Panc1 (cell line): Measurements from ENCODE around the gene SEPTIN5. TPM values are rescaled to one million over a fixed set of nuclear protein-coding genes. Genes with fewer than 3 reads are reported as not detected.
"Not testable (repeated sequence)": the region's sequence is repeated elsewhere in the genome, so short reads cannot be mapped to it uniquely, and the experiment has no call there.

ENCODE experiments used
- ATAC-seq: fragments of 200-7000 bp; cut with Tn5 transposase; 2 replicates; pipeline ENCODE4 v1.9.1; 2020; ENCODE audit warnings: mild to moderate bottlenecking, moderate library complexity
- BruUV-seq: library from RNA; stranded (reverse); fragments of 400-500 nt; replicated peaks from 2 replicates; lab custom pipeline; 2021; lab: Mats Ljungman, UMichigan
- CTCF ChIA-PET: fragments of 300-600 bp; sonication (Branson Sonifier 250); formaldehyde crosslinking; loops from one replicate; lab custom pipeline; 2022; ENCODE audit warnings: antibody characterized with exemption; lab: Charles Lee
- POLR2A ChIA-PET: fragments of 300-600 bp; sonication (Branson Sonifier 250); formaldehyde crosslinking; loops from one replicate; lab custom pipeline; 2022; ENCODE audit warnings: antibody characterized with exemption; lab: Charles Lee
- DNase-seq: peaks from one replicate; pipeline ENCODE4 v3.0.0-alpha.2; 2010; ENCODE audit warnings: low read depth, low spot score
- H3K27ac ChIP-seq: 2 replicates; pipeline ENCODE4 v1.5.1; 2011; ENCODE audit warnings: mild to moderate bottlenecking, low read length, inconsistent platforms
- H3K27me3 ChIP-seq: fragments of 200-500 bp; sonication (Bioruptor generic); 2 replicates; pipeline ENCODE4 v1.6.0; 2014; ENCODE audit warnings: low read length, inconsistent platforms; ENCODE audit not compliant: control insufficient read depth, insufficient read depth
- H3K36me3 ChIP-seq: fragments of 200-500 bp; sonication (Bioruptor generic); 2 replicates; pipeline ENCODE4 v1.5.1; 2014; ENCODE audit warnings: inconsistent platforms, mild to moderate bottlenecking, low read length, moderate library complexity; ENCODE audit not compliant: control insufficient read depth, insufficient read depth
- H3K4me1 ChIP-seq: 2 replicates; pipeline ENCODE4 v1.5.1; 2011; ENCODE audit warnings: inconsistent platforms, mild to moderate bottlenecking, low read length, moderate library complexity; ENCODE audit not compliant: control insufficient read depth, insufficient read depth
- H3K4me3 ChIP-seq, 2 experiments: 2 replicates each; pipeline ENCODE4 v1.5.1; 2011 to 2012; ENCODE audit warnings: low read depth in 2 of 2, low read length in 2 of 2, mild to moderate bottlenecking in 2 of 2, inconsistent platforms in 1 of 2, moderate library complexity in 1 of 2
- H3K9me3 ChIP-seq: fragments of 200-500 bp; sonication (Bioruptor generic); 2 replicates; pipeline ENCODE4 v1.5.1; 2014; ENCODE audit warnings: low read depth, mild to moderate bottlenecking, inconsistent platforms, low read length, moderate library complexity; ENCODE audit not compliant: control insufficient read depth, insufficient read depth
- POLR2AphosphoS5 ChIP-seq: IDR thresholded peaks from 2 replicates; pipeline ENCODE4 v1.6.1; 2012; ENCODE audit warnings: mild to moderate bottlenecking, low read depth, low read length, moderate library complexity
- SIN3A ChIP-seq: IDR thresholded peaks from 2 replicates; pipeline ENCODE4 v1.6.1; 2012; ENCODE audit warnings: low read depth, mild to moderate bottlenecking, low read length, moderate library complexity, borderline replicate concordance; ENCODE audit not compliant: insufficient read depth
- in situ Hi-C: cut with HindIII; loops from 2 replicates; pipeline ENCODE4 v1.10.0; 2016; ENCODE audit warnings: low sequenced_read_pairs, low pct_unique_long_range_greater_than_20kb
- intact Hi-C: fragments of 100-400 bp; cut with micrococcal nuclease; formaldehyde crosslinking; loops from one replicate; pipeline ENCODE4 v1.10.0; 2022; ENCODE audit not compliant: unreplicated experiment
- total RNA-seq: library from RNA; stranded (reverse); gene quantifications from one replicate; pipeline ENCODE4 v1.2.1, GENCODE V29; 2021; ENCODE audit not compliant: unreplicated experiment
- TF ChIP-seq, protein P1 (sequence below): fragments of 450-650 bp; IDR thresholded peaks from 2 replicates; pipeline ENCODE4 v1.5.1; 2017; ENCODE audit warnings: mild to moderate bottlenecking
- TF ChIP-seq, protein P2 (sequence below), 2 experiments: IDR thresholded peaks; 2 replicates each; pipeline ENCODE4 v1.6.1; 2011 to 2012; ENCODE audit warnings: low read depth in 2 of 2, control low read depth in 1 of 2, low read length in 1 of 2, mild to moderate bottlenecking in 1 of 2, moderate library complexity in 1 of 2; ENCODE audit not compliant: insufficient read depth in 1 of 2

Gene SEPTIN5
- total RNA-seq, 1 experiment from 2014 or later = 17.2 TPM

DNA sequence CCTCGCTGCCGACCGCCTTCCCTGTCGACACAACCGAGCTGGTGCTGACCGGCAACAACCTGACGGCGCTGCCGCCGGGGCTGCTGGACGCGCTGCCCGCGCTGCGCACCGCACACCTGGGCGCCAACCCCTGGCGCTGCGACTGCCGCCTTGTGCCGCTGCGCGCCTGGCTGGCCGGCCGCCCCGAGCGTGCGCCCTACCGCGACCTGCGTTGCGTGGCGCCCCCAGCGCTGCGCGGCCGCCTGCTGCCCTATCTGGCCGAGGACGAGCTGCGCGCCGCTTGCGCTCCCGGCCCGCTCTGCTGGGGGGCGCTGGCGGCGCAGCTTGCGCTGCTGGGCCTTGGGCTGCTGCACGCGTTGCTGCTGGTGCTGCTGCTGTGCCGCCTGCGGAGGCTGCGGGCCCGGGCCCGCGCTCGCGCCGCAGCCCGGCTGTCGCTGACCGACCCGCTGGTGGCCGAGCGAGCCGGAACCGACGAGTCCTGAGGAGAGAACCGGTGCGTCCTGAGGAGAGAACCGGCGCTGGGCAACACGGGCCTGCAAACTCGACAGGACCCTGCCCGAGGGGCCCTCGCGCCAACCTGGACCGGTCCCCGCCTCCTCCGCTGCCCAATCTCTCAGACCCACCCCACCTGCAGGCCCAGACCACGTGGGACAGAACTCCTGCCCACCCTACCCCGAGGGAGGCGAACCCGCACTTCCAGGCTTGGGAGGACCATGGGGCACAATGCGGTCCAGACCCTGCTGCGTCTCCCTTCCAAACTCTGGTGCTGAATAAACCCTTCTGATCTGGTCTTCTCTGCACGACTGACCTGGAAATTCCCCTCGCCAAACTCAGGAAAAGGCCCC lies 9.9 kb downstream of the SEPTIN5 start:
- Histone ChIP-seq H3K4me3 (peak overlapping the region; percentile 11 to 26; a peak in 1 of 4 replicates), H3K27me3 (no peaks in the 10 kb centered on the region), H3K27ac (no peak overlapping the region), H3K36me3 (no peaks in the 10 kb centered on the region), H3K4me1 (0 out of 2 replicates have a peak, but pooled peaks cover 3% of the 10 kb centered on the region), H3K9me3 (no peaks in the 10 kb centered on the region)
- CTCF ChIA-PET = interaction anchor here (0.5 to 0.7 kb wide), 5 partner anchors 12 to 289 kb away, joined by 3 to 11 read pairs (median 4); no protein-coding TSS in a partner anchor
- intact Hi-C loops = no loop called here
- BruUV-seq = no TSS peak
- DNase-seq = no peak
- in situ Hi-C loops = no loop called here
- TF ChIP-seq, protein P1, sequence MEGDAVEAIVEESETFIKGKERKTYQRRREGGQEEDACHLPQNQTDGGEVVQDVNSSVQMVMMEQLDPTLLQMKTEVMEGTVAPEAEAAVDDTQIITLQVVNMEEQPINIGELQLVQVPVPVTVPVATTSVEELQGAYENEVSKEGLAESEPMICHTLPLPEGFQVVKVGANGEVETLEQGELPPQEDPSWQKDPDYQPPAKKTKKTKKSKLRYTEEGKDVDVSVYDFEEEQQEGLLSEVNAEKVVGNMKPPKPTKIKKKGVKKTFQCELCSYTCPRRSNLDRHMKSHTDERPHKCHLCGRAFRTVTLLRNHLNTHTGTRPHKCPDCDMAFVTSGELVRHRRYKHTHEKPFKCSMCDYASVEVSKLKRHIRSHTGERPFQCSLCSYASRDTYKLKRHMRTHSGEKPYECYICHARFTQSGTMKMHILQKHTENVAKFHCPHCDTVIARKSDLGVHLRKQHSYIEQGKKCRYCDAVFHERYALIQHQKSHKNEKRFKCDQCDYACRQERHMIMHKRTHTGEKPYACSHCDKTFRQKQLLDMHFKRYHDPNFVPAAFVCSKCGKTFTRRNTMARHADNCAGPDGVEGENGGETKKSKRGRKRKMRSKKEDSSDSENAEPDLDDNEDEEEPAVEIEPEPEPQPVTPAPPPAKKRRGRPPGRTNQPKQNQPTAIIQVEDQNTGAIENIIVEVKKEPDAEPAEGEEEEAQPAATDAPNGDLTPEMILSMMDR = peak; percentile 83
- no peak for TF ChIP-seq POLR2AphosphoS5
- ATAC-seq = peak; percentile 85
- POLR2A ChIA-PET = interaction anchor here (0.5 kb wide), 1 partner anchor 39 kb away, joined by 3 read pairs; no protein-coding TSS in a partner anchor

DNA sequence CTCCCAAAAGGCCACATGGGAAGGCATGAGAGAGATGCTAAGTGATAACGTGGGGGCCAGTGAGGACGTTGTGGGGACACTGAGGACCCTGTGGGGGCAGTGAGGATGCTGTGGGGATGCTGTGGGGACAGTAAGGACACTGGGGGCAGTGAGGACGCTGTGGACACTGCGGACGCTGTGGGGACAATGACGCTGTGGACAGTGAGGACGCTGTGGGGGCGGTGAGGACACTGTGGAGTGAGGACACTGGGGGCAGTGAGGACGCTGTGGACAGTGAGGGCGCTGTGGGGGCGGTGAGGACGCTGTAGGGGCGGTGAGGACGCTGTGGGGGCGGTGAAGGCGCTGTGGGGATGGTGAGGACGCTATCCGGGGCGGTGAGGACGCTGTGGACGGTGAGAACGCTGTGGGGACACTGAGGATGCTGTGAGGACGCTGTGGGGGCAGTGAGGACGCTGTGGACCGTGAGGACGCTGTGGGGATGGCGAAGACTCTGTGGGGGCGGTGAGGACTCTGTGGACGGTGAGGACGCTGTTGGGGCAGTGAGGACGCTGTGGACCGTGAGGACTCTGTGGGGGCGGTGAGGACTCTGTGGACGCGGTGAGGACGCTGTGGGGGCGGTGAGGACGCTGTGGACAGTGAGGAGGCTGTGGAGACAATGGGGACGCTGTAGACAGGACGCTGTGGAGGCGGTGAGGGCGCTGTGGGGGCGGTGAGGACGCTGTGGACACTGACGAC lies 10.8 kb downstream of the SEPTIN5 start:
- H3K9me3 ChIP-seq = no peaks in the 10 kb centered on the region
- BruUV-seq = no TSS peak
- 0 out of 2 replicates have a peak, but pooled peaks cover 3% of the 10 kb centered on the region for H3K4me1 ChIP-seq
- intact Hi-C loops (no loop called here), in situ Hi-C loops (no loop called here)
- H3K36me3 ChIP-seq = no peaks in the 10 kb centered on the region
- TF ChIP-seq, protein P2, sequence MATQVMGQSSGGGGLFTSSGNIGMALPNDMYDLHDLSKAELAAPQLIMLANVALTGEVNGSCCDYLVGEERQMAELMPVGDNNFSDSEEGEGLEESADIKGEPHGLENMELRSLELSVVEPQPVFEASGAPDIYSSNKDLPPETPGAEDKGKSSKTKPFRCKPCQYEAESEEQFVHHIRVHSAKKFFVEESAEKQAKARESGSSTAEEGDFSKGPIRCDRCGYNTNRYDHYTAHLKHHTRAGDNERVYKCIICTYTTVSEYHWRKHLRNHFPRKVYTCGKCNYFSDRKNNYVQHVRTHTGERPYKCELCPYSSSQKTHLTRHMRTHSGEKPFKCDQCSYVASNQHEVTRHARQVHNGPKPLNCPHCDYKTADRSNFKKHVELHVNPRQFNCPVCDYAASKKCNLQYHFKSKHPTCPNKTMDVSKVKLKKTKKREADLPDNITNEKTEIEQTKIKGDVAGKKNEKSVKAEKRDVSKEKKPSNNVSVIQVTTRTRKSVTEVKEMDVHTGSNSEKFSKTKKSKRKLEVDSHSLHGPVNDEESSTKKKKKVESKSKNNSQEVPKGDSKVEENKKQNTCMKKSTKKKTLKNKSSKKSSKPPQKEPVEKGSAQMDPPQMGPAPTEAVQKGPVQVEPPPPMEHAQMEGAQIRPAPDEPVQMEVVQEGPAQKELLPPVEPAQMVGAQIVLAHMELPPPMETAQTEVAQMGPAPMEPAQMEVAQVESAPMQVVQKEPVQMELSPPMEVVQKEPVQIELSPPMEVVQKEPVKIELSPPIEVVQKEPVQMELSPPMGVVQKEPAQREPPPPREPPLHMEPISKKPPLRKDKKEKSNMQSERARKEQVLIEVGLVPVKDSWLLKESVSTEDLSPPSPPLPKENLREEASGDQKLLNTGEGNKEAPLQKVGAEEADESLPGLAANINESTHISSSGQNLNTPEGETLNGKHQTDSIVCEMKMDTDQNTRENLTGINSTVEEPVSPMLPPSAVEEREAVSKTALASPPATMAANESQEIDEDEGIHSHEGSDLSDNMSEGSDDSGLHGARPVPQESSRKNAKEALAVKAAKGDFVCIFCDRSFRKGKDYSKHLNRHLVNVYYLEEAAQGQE (IDR thresholded peaks at IDR 0.05; ENCODE audit: insufficient read depth in 1 of 2, low read depth in 2 of 2, low read length in 1 of 2) = no peak
- TF ChIP-seq, protein P1 = no peak
- TF ChIP-seq SIN3A (no peak), POLR2AphosphoS5 (no peak)
- H3K4me3 ChIP-seq = no peak overlapping the region
- no peak for ATAC-seq
- no peak for DNase-seq
- H3K27me3 ChIP-seq = no peaks in the 10 kb centered on the region
- POLR2A ChIA-PET = no interaction called here
- H3K27ac ChIP-seq = no peak overlapping the region
- CTCF ChIA-PET = no interaction called here

DNA sequence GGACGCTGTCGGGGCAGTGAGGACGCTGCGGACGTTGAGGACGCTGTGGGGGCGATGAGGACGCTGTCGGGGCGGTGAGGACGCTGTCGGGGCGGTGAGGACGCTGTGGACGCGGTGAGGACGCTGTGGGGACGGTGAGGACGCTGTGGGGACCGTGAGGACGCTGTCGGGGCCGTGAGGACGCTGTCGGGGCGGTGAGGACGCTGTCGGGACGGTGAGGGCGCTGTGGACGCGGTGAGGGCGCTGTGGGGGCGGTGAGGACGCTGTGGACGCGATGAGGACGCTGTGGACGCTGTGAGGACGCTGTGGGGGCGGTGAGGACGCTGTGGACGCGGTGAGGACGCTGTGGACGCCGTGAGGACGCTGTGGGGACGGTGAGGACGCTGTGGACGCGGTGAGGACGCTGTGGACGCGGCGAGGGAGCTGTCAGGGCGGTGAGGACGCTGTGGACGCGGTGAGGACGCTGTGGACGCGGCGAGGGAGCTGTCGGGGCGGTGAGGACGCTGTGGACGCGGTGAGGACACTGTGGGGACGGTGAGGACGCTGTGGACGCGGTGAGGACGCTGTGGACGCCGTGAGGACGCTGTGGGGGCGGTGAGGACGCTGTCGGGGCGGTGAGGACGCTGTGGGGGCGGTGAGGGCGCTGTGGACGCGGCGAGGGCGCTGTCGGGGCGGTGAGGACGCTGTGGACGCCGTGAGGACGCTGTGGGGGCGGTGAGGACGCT lies 11.9 kb downstream of the SEPTIN5 start:
- H3K27ac ChIP-seq, BruUV-seq, H3K9me3 ChIP-seq, H3K4me1 ChIP-seq, H3K36me3 ChIP-seq, DNase-seq, CTCF ChIA-PET, H3K27me3 ChIP-seq, POLR2A ChIA-PET, H3K4me3 ChIP-seq, intact Hi-C loops, in situ Hi-C loops, ATAC-seq: not testable (repeated sequence)
